ENCODE data around the gene UTP18. TPM values are rescaled to one million over a fixed set of nuclear protein-coding genes. Genes with fewer than 3 reads are reported as not detected.

UTP18 gene
- total and polyA plus RNA-seq, 9 of the 15 experiments (the other 6 are each of a cell fraction or from before 2014, with no cell fraction given) = 31.1 to 99.2 (median 66.7) TPM

- TF ChIP-seq, protein P1, sequence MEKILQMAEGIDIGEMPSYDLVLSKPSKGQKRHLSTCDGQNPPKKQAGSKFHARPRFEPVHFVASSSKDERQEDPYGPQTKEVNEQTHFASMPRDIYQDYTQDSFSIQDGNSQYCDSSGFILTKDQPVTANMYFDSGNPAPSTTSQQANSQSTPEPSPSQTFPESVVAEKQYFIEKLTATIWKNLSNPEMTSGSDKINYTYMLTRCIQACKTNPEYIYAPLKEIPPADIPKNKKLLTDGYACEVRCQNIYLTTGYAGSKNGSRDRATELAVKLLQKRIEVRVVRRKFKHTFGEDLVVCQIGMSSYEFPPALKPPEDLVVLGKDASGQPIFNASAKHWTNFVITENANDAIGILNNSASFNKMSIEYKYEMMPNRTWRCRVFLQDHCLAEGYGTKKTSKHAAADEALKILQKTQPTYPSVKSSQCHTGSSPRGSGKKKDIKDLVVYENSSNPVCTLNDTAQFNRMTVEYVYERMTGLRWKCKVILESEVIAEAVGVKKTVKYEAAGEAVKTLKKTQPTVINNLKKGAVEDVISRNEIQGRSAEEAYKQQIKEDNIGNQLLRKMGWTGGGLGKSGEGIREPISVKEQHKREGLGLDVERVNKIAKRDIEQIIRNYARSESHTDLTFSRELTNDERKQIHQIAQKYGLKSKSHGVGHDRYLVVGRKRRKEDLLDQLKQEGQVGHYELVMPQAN (IDR thresholded peaks at IDR 0.05; ENCODE audit: borderline replicate concordance) = peak; percentile 34; the same call in 1 of the 2 replicates
- TF ChIP-seq HSF4 (CRISPR knock-in tag; IDR thresholded peaks at IDR 0.05; ENCODE audit: borderline replicate concordance) = no peak
- no peak for TF ChIP-seq ZNF174 (CRISPR knock-in tag; IDR thresholded peaks at IDR 0.05)
- TF ChIP-seq KAT7 (CRISPR knock-in tag; IDR thresholded peaks at IDR 0.05; ENCODE audit: borderline replicate concordance) = peak; percentile 84; the same call in 1 of the 2 replicates
- TF ChIP-seq PYGO2 (tag; IDR thresholded peaks at IDR 0.05) = no peak
- TF ChIP-seq ZNF584 (CRISPR knock-in tag; IDR thresholded peaks at IDR 0.05; ENCODE audit: low read depth) = 0 out of 2 replicates have a peak, but pooled peaks have one; percentile 26
- TF ChIP-seq ZFP91 (CRISPR knock-in tag; IDR thresholded peaks at IDR 0.05) = no peak
- TF ChIP-seq NCOR1 (IDR thresholded peaks at IDR 0.05) = peak; percentile 38; the same call in 1 of the 2 replicates
- no peak; the same call in 1 of the 2 replicates for TF ChIP-seq KLF1 (tag; IDR thresholded peaks at IDR 0.05)
- no peak for TF ChIP-seq ZNF696 (CRISPR knock-in tag; conservative IDR thresholded peaks at IDR 0.05)
- TF ChIP-seq ZBTB34 (CRISPR knock-in tag; IDR thresholded peaks at IDR 0.05) = no peak
- TF ChIP-seq ARNT (IDR thresholded peaks at IDR 0.05) = peak; percentile 27 to 89; a peak in 3 of 4 replicates
- TF ChIP-seq, protein P2, sequence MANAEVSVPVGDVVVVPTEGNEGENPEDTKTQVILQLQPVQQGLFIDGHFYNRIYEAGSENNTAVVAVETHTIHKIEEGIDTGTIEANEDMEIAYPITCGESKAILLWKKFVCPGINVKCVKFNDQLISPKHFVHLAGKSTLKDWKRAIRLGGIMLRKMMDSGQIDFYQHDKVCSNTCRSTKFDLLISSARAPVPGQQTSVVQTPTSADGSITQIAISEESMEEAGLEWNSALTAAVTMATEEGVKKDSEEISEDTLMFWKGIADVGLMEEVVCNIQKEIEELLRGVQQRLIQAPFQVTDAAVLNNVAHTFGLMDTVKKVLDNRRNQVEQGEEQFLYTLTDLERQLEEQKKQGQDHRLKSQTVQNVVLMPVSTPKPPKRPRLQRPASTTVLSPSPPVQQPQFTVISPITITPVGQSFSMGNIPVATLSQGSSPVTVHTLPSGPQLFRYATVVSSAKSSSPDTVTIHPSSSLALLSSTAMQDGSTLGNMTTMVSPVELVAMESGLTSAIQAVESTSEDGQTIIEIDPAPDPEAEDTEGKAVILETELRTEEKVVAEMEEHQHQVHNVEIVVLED (CRISPR knock-in tag; IDR thresholded peaks at IDR 0.05) = peak; percentile 48; the same call in 1 of the 2 replicates
- TF ChIP-seq NR2C1 (IDR thresholded peaks at IDR 0.05) = no peak; the same call in 1 of the 2 replicates
- TF ChIP-seq NR2C1 (tag; IDR thresholded peaks at IDR 0.05) = no peak; the same call in 1 of the 2 replicates
- TF ChIP-seq ZFPM2 (CRISPR knock-in tag; IDR thresholded peaks at IDR 0.05) = no peak
- TF ChIP-seq TCF7L2 (IDR thresholded peaks at IDR 0.05; ENCODE audit: low read depth, low read length) = peak; percentile 94
- TF ChIP-seq CREB1 (IDR thresholded peaks at IDR 0.05) = no peak
- peak; percentile 80 for TF ChIP-seq CREB1 (CRISPR knock-in tag; IDR thresholded peaks at IDR 0.05)
Observed at GRCh38 chr17:51260237-51261023, at the start of gene UTP18 (continued).
